NCI-H2227 treated with DMSO at 0.1 percent for 48 hours (cell line): Measurements from ENCODE around the gene SYCP2.
A peak's percentile ranks its signal among the peaks of the same experiment; 100 is the strongest.
"Not testable (repeated sequence)": the region's sequence is repeated elsewhere in the genome, so short reads cannot be mapped to it uniquely, and the experiment has no call there.

Source experiments
- DNase-seq: peaks from one replicate; lab custom pipeline; 2025; lab: John Stamatoyannopoulos, UW

SYCP2 gene

GRCh38 chr20:59908855-59909254 lies 24.6 kb downstream of the SYCP2 start:
- DNase-seq, result no peak

- DNase-seq, result no peak
These were observed 29.8 kb downstream of the SYCP2 start for GRCh38 chr20:59903621-59904020.

- DNase-seq, result no peak
These were observed 31.0 kb downstream of the SYCP2 start for GRCh38 chr20:59902470-59902869.

GRCh38 chr20:59895908-59896307 lies 37.5 kb downstream of the SYCP2 start:
- no peak for DNase-seq

- no peak for DNase-seq
These were observed 41.9 kb downstream of the SYCP2 start for GRCh38 chr20:59891581-59891980.

GRCh38 chr20:59890035-59890434 lies 43.4 kb downstream of the SYCP2 start:
- DNase-seq, result not testable (repeated sequence)

- no peak for DNase-seq
These were observed 45.4 kb downstream of the SYCP2 start for GRCh38 chr20:59888050-59888449.

- DNase-seq, result no peak
These were observed 48.9 kb downstream of the SYCP2 start for GRCh38 chr20:59884494-59884893.

GRCh38 chr20:59880198-59880597 lies 53.2 kb downstream of the SYCP2 start:
- DNase-seq, result no peak

GRCh38 chr20:59873409-59873808 lies 60.0 kb downstream of the SYCP2 start:
- no peak for DNase-seq

- no peak for DNase-seq
These were observed 62.3 kb downstream of the SYCP2 start for GRCh38 chr20:59871096-59871495.

GRCh38 chr20:59866338-59866737 lies 67.1 kb downstream of the SYCP2 start:
- DNase-seq, result no peak

- DNase-seq, result no peak
These were observed 68.7 kb downstream of the SYCP2 start for GRCh38 chr20:59864726-59865125.

GRCh38 chr20:59863058-59863457 lies 70.4 kb downstream of the SYCP2 start:
- no peak for DNase-seq

- no peak for DNase-seq
These were observed 72.0 kb downstream of the SYCP2 start for GRCh38 chr20:59861401-59861800.

- no peak for DNase-seq
These were observed 75.0 kb downstream of the SYCP2 start for GRCh38 chr20:59858425-59858824.

GRCh38 chr20:59857966-59858365 lies 75.5 kb downstream of the SYCP2 start:
- DNase-seq, result no peak

- not testable (repeated sequence) for DNase-seq
These were observed 76.5 kb downstream of the SYCP2 start for GRCh38 chr20:59856941-59857340.

- not testable (repeated sequence) for DNase-seq
These were observed 76.9 kb downstream of the SYCP2 start for GRCh38 chr20:59856526-59856925.

GRCh38 chr20:59850018-59850641 lies 83.3 kb downstream of the SYCP2 start:
- peak; percentile 13 for DNase-seq

GRCh38 chr20:59848182-59848581 lies 85.3 kb downstream of the SYCP2 start:
- no peak for DNase-seq

- DNase-seq, result no peak
These were observed 88.0 kb downstream of the SYCP2 start for GRCh38 chr20:59845472-59845871.

- DNase-seq, result no peak
These were observed 94.0 kb downstream of the SYCP2 start for GRCh38 chr20:59839400-59839799.

GRCh38 chr20:59837623-59838394 lies 95.6 kb downstream of the SYCP2 start:
- DNase-seq, result no peak
